GM19463 (cell line): ENCODE measurements around the gene HDGF.

Experiments used
- ATAC-seq: cut with Tn5 transposase; IDR thresholded peaks from one replicate; pipeline ENCODE4 v1.9.1; 2021; ENCODE audit warnings: mild to moderate bottlenecking, moderate library complexity; ENCODE audit not compliant: unreplicated experiment

Gene HDGF

GRCh38 chr1:156703336-156703735 is 48.1 kb downstream of the HDGF start:
- ATAC-seq: no peak

GRCh38 chr1:156700736-156701531 is 50.5 kb downstream of the HDGF start:
- no peak for ATAC-seq

GRCh38 chr1:156698995-156699394 is 52.5 kb downstream of the HDGF start:
- ATAC-seq: no peak

- ATAC-seq: no peak
Measured at GRCh38 chr1:156697481-156697880, 54.0 kb downstream of the HDGF start.

GRCh38 chr1:156696755-156697154 is 54.7 kb downstream of the HDGF start:
- no peak for ATAC-seq

- no peak for ATAC-seq
Measured at GRCh38 chr1:156694690-156694962, 56.8 kb downstream of the HDGF start.

GRCh38 chr1:156693848-156694689 is 57.4 kb downstream of the HDGF start:
- ATAC-seq: no peak

- no peak for ATAC-seq
Measured at GRCh38 chr1:156692925-156693847, 58.3 kb downstream of the HDGF start.

- no peak for ATAC-seq
Measured at GRCh38 chr1:156692441-156692924, 59.0 kb downstream of the HDGF start.
